Cortex of kidney (tissue), 1 donor: ENCODE data around the gene ANO4.

Source experiments
- DNase-seq: peaks from one replicate; lab custom pipeline; 2025; lab: John Stamatoyannopoulos, UW

Gene ANO4

DNA sequence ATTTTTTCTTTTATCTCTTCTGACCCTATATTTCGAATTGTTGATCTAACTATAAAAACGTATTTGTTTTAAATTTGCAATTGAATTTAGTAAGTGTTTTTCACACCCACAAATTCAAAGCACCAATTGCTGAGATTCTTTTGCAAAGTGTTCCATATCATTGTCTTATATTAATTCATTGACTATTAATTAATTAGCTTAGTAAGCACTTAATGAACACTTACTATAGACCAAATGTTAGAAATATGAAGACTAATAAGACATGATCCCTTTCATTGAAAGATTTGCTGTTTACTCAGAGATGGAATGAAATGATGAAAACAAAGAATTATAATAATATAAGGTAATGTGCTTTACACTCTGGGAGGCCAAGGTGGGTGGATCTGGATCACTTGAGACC is 14.2 kb downstream of the ANO4 start:
- DNase-seq: no peak

DNA sequence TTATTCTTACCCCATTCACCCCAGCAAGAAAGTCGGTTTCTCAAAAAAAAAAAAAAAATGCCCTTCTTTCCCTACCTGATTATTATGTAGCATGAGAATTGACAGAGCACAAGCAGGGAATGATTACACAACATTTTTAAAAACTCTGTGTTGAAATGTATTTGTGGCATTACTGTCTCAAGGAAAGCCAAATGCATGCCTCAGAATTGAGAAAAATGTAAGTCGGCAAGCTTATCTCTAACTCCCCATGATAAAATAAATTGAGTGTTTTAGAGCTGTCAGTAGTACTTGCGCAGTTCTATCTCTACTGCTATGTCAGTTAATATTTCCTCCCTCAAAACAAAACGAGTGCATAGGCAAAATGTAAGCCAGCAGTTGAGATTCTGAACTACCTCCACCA is 25.7 kb downstream of the ANO4 start:
- no peak for DNase-seq

DNA sequence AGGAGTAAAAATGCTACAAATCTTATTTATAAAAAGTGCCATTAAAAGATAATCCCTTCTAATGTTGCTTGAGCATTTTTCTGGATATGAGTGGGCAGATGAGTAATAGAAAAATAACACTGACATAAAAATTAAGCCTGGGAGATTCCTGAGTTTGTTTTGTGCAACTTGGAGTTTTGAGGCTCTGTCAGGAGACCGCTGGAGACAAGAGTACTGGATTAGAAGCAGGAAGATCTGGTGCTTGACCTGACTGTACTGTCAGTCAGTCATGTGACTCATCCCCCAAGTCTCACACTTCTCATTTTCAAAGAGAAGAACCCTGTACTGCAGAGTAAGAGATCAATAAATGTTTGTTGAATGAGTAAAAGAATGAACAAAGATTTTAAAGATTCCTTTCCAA is 29.4 kb downstream of the ANO4 start:
- no peak for DNase-seq

DNA sequence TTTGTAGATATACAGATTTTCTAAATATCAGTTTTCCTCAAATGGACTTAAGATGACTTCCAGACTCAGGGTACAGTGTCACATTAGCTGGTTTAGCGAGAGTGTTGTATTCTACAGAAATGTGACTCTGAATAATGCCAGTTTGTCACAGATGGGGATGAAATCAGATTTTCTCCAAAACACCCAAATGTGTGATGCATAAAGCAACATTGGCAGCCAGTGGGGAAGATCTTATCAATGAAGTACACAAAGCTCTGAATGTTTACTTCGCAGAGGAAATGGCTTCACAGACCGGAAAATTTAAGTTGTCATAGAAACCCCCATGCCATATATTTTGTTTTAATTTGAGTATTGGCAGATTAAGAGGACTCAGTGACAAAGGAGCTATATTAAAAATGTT is 29.9 kb downstream of the ANO4 start:
- DNase-seq: no peak

DNA sequence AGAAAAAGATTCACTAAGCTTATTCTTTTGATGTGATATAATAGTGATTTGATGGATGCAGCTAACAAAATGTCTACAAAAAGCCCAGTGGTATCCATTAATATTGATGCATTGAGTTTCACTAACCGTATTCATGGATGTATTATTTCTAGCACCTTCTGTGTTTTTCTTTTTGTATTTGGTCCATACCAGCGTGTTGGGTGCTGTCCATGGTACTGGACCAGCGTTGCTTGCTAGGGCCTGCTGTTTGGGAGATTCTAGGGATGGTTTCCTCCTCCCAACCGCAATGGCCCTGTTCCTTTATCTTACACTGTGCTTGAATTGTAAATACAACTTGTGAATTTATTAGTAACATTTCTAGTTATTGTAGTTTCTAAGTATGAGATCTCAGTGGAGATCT is 31.7 kb downstream of the ANO4 start:
- no peak for DNase-seq

DNA sequence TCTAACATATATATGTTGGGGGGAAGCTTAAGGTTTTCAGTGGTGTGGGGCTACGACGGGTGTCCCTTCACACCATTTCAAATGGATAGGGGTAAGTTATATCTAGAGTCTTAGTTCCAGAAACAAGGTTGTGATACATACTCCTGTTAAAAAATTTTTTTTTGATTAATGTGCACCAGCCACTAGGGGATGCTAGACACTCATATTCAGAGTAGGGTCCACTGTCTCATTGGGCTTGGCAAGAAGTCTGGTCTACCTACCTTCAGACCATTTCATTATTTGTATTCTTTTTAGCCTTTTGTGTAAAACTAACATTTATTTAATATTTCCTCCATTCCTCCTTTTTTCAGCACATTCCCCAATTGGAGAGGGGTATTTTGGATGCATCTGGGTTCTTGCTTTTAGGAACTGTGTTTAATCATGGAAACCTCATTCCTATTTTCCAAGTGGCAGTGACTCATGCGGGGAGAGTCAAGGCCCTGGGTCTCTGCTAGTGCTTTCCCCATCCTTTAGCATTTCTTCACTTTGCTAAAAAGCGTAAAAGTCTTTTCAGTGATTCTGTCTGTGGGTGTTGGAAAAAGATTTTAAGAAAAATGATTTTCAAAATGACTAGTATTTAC is 33.4 kb downstream of the ANO4 start:
- DNase-seq: no peak

DNA sequence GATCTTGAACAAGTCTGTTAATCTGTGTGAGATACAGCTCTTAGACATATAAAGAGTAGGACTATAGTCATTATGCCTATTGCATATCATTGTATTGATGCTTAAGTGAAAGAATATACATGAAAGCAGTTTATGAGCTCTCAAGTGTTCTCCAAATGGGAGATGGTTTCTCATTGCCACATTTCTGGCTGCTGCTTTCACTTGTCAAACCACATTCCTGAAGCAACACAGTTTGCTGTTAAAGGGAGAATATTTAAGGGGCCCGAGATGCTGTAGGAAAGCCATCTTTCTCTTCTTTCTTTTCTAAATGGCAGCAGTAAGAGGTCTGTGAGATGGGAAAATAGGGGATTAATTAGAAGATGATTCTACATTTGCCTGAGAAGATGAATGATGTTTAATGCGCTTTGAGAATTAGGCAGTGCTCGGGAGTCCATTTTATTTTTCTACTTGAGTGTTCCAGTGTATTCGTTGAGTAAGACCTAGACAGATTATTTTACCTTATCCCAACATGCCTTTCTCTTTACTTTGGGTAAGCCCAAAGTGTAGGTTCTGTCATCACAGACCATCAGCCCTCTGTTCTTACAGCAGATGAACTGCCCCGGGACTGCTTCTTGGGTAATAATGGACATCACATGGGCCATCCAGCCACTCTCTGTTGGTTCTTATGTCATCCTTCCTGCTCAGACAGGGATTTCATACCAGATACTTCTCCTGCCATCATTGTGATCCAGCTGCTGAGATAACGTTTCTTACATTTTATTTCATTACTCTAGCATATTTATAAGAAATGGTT is 35.6 kb downstream of the ANO4 start:
- DNase-seq: no peak

DNA sequence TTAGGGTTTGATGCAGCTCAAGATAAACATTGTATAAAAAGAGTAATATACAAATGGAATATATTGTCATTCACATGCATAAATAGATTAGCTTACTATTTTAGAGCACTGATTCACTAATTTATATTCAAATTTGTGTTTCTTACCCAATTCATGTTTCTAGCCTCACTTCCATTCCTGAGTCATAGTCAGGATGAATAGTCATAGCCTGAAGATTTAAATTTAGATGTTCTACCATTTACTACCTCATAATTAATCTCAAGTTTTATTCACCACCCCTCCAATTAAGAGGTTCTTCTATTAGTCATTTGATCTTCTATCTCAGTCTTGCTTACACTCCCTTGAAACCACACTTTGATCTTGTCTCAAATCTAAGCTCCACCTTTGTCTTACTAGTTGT is 38.7 kb downstream of the ANO4 start:
- DNase-seq: no peak

DNA sequence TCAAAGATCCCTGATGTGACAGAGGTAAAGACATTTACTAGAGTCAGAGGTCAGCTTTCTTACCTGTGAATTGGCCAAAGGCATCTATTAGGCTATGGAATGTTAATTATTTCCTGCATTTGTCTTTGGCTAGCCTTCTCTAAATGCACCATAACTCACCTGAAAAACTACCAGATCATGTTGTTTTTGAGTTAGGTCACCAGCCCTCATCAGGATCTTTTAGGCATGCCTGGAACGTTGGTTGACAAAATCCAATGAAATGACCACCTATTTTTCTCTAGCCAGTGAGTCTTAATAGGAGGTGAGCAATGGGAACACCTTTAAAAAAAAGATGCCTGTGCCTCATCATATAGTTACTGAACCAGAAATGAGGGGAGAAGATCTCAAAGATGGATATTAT is 46.2 kb downstream of the ANO4 start:
- DNase-seq: no peak

DNA sequence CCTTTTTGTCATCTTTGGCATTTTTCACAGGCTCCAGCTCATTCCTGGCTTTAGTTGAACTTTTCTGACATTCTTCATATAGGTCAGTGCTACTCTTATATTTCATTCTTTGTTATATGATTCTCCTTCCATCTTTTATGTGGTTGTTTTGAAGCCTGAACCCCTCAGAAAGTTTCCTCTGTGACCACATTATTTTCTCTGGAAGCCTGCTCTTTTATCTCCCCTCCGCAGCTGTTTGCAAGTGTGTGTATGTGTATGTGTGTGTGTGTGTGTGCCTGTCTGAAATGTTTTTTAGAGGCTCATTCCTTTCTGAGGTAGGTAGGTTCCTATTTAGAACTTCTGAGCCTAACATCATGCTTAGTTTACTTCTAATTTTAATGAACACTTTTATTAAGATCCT is 47.6 kb downstream of the ANO4 start:
- no peak for DNase-seq

DNA sequence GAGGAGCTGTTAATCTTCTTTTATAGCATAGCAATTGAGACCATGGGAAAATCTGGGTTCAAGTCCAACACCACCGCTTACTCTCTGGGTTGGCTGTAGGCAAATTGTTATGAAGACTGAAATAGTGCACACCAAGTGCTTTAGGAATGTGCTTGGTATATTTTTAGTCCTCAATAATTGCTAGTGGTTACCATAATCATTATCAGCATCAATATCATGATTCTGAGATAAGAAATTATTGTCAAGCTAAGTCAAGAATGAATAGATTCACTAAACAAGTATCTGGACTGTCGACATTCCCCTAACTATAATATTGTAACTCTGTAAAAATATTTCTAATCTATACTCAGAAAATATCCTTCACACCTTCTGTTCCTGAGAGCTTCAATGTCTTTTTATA is 48.5 kb downstream of the ANO4 start:
- DNase-seq: no peak

DNA sequence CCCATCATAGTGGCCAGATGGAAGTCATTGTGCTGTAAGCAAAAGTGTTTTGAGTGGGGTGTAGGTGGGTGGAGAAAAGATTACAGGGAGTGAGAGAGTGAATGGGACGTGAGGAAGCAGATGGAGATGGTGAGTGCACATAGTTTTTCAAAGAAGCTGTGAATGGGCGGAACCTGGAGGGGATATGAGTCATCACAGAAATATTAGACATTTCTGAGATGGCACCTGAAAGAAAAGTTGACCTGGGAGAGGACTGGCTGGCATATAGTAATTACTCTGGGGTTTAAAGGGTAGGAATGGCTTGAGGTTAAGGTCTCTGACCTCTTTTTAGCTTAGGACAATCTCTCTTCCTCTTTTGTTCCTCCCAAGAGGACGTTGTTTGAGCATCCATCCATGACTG is 50.5 kb downstream of the ANO4 start:
- no peak for DNase-seq

DNA sequence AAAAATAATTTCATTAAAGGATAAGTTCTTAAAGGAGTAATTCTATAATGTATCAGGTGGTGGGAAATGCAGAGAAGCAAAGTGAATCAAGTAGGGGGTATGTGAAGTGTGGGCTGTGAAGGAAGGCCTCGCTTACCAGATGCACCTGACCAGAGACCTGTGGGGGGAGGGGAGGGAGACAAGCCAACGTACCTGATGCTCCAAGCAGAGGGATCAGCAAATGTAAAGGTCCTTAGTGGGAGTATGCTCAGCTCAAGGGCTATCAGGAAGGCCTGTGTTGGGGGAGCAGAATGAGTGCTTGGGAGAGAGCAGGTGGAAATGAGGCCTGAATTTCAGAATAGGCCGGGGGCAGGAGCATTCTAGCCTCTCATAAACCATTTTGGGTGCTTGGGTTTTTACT is 57.1 kb downstream of the ANO4 start:
- DNase-seq: no peak

DNA sequence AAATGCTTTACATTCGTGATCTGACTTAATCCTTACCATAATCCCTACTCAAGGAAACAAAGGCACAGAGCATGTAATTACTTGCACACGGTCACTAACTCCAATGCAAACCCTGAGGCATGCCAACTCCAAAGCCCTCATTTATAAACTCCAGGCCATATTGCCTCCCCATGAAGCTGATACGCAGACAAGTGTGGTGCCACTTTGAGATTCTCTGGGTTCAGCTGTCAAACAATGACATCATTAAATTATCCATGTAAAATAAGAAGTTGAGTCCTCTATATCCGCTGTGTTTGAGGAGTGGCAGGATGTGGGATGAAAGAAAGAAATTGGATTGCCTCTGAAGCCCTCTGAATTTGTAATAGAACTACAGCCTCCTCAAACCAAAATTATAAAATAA is 62.8 kb downstream of the ANO4 start:
- DNase-seq: no peak

DNA sequence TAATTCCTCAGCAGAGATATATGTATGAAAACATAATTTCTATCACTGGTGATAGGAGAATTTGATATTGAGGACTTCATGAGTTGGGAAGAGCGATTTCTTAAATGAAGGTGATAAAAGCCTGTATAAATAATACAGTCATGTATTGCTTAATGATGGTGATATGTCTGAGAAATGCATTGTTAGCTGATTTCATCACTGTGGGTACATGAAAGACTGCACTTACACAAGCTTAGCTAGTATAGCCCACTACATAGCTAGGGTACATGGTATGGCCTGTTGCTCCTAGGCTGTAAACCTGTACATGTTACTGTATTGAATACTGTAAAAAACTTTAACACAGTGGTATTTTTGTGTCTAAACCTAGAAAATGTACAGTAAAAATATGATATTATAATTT is 63.4 kb downstream of the ANO4 start:
- no peak for DNase-seq

DNA sequence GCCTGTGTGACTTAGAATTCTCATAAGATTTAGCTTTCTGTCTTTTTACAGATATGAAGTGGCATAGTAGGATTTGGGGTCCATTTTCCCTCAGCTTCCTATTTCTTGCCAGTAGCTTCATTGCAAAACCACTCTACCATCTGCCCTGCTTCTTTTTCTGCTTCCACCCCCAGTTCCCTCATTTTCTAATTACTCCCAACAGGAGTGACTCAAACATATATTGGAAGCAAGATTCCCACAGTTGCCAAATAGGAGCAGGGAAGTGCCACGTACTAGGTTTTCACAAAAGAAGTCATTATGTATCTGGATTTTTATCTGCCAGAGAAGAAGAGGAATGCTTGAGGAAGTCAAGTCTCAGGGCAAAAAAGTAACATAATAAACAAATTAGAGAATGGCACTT is 64.1 kb downstream of the ANO4 start:
- DNase-seq: no peak

DNA sequence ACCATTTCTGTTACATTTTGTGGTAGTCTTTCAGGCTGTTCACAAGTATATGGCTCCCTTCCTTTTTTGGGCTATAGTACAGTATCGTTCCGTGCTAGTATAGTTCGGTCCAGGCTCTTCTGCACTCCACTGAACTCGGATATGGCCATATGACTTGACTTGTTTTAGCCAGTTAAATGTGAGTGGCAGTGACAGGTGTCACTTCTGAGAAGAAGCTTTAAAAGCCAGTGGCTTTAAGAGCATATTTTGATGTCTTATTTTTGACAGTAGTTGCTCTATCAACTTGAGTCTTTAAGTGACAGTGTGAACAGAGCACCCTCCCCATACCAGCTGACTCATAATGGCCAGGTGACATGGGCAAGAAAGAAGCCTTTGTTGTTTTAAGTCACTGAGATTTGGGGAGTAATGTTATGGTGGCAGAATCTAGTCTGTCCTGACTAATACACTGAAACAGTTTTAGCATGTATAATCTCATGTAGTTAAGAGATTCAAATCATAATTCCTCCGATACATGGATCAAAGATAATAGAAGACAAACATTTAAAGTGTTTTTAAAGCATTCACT is 64.6 kb downstream of the ANO4 start:
- no peak for DNase-seq

DNA sequence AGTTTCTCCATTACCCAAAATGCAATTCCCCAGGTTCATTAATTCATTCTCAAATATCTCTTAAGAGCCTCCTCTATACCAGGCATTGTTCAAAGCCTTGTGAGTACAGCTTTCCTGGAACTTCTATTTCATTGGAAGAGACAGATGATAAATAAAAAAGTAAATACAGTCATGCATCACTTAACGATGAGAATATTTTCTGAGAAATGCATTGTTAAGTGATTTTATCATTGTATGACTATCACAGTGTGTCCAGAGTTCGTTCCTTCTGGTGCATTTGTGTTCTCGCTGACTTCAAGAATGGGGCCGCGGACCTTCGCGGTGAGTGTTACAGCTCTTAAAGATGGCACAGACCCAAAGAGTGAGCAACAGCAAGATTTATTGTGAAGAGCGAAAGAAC is 66.0 kb downstream of the ANO4 start:
- DNase-seq: no peak

DNA sequence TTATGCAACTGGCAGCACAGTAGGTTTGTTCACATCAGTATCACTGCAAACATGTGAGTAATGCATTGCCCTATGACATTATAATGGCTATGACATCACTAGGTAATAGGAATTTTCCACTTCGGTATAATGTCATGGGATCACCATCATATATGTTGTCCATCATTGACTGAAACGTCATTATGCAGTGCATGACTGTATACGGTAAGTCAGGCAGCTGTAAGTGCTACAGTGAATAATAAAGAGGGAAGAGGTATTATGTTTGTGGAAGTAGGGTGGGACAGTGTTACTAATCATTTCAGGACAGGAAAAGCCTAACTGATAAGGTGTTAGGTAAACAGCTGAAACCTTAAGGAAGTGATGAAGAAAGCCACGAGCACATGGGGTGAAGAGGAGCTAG is 68.1 kb downstream of the ANO4 start:
- DNase-seq: no peak

DNA sequence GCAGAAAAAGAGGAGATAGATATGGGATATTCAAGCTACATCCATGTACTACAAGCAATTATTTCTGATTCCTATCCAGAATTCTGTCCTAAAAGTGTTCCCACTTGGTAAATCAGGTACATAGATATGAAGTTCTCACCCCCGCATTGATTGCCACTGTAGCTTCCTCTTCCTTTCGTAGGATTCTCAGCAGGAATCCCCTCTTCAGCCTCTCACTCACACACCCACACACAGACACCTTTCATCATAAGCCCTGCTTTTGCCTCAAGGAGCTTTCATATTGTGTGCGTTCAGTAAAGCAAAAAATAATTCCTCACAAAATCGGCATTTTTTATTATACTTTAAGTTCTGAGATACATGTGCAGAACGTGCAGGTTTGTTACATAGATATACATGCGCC is 69.8 kb downstream of the ANO4 start:
- DNase-seq: no peak

DNA sequence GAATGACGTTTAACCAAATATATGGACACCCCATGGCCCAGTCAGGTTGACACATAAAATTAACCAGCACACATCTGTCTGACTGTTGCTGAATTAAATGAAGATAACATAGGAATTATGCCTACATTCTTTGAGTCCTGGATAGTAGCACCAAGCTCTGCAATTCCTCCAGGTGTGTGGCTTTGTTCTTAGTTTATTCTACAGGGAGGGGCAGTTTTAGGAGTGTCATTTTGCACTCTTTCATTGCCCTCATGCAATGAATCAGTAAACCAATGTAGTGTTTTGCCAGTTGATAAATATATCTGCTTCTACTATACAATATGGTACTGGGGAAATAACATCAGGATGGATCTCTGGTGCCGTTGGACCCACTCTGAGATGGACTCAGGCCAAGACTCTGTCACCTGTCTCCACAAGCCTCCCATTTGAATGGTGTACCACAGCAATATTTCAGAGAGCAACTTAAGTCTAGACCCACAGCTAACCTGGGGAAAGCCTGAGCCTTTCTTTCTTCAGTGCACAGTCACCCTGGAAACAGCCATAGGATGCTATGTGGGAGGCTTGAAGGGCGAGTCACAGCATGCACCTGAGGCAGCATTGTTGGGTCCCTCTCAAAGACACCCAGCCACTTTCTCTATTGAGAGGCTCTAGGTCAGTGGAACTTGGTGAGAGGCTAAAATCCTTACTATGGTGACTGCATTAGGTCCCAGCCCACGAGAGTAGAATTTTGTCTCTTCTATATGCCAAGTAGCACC is 73.2 kb downstream of the ANO4 start:
- no peak for DNase-seq

DNA sequence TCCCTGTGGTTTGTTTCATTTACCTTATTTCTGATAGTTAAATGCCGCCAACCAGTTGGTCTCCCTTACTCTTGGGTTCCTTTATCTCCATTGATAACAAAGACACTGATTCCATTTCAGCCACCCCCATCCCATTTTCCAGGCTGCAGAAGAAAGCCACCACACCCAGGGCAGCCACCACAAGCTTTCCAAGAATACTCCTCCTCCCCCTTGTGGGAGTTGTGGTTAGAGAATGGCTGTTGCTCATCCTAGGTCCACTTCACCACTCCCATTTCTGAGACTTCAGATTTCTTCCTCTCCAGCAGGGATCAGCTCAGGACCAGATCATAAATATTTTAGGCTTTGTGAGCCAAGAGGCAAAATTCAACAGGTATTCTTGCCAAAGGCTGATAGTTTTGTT is 73.9 kb downstream of the ANO4 start:
- no peak for DNase-seq

DNA sequence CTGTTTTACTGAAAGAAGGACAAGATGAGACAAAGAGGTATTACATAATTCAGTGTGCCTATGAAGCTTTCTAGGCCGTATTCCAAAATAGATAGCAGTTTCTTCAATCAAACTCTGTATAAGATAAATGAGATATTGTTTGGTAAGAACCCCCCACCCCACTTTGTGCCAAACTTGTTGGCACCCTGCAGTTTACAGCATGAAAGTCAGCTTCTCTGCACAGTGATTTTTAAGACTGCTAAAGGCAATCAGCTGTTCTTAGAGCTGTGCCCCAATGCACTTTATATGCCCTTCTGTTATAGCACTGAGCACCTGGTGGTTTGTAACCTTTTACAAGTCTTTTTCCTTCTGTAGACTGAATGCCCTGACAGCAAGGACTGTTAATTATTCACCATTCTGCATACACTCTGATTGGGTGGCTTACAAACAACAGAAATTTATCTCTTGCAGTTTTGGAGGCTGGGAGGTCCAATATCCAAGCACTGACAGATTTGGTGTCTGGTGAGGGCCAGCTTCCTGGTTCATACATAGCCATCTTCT is 76.7 kb downstream of the ANO4 start:
- no peak for DNase-seq
